Cardiac muscle cell (in vitro differentiated cells and primary cell): ENCODE data around the gene SLC25A21. TPM values are rescaled to one million over a fixed set of nuclear protein-coding genes. Genes with fewer than 3 reads are reported as not detected.

ENCODE experiments used
- DNase-seq, 2 donors: peaks; one replicate each; pipeline versions ENCODE4 v3.0.0 to v3.0.0-alpha.2; 2010 to 2017; ENCODE audit warnings: low read depth in 1 of 2, low spot score in 1 of 2
- H3K27ac ChIP-seq: fragments of 200-600 bp; sonication (generic); 2 replicates; pipeline ENCODE4 v1.5.1; 2016
- H3K27me3 ChIP-seq: fragments of 200-600 bp; sonication (generic); 2 replicates; pipeline ENCODE4 v1.6.0; 2016; ENCODE audit warnings: control low read depth
- H3K36me3 ChIP-seq: fragments of 200-600 bp; sonication (generic); 2 replicates; pipeline ENCODE4 v1.5.1; 2016; ENCODE audit warnings: control low read depth
- H3K4me1 ChIP-seq: fragments of 200-600 bp; sonication (generic); 2 replicates; pipeline ENCODE4 v1.8.1; 2017; ENCODE audit warnings: low read depth, mild to moderate bottlenecking, mixed run types
- H3K4me3 ChIP-seq: fragments of 200-600 bp; sonication (generic); 2 replicates; pipeline ENCODE4 v1.5.1; 2016; ENCODE audit warnings: mild to moderate bottlenecking
- H3K9me3 ChIP-seq: fragments of 200-600 bp; sonication (generic); 2 replicates; pipeline ENCODE4 v1.5.1; 2017; ENCODE audit warnings: low read depth, mild to moderate bottlenecking, control low read depth
- CTCF ChIP-seq: IDR thresholded peaks from 2 replicates; pipeline ENCODE4 v1.5.1; 2012; ENCODE audit warnings: low read depth, mild to moderate bottlenecking, low read length
- polyA plus RNA-seq: library from polyadenylated mRNA; unstranded; fragments of >200 nt; fragmentation: Nextera tagmentation; extraction: Ambion mirVana; gene quantifications from 2 replicates; pipeline ENCODE4 v1.2.1, GENCODE V29; 2016
- total RNA-seq: library from RNA; depleted of rRNA; stranded (reverse); fragments of >200 nt; gene quantifications from 2 replicates; pipeline ENCODE4 v1.2.3, GENCODE V29; 2016

The SLC25A21 gene
- total and polyA plus RNA-seq, 2 experiments from 2014 or later: 0.63 to 8.4 TPM

- Histone ChIP-seq H3K27ac (no peak overlapping the region), H3K27me3 (no peaks in the 10 kb centered on the region), H3K4me1 (peaks cover 2% of the 10 kb centered on the region), H3K36me3 (no peaks in the 10 kb centered on the region), H3K4me3 (no peak overlapping the region), H3K9me3 (no peaks in the 10 kb centered on the region)
- no peak for DNase-seq
- no peak for TF ChIP-seq CTCF
Observed at GRCh38 chr14:37051680-37052079, 120.7 kb downstream of the SLC25A21 start.

DNA sequence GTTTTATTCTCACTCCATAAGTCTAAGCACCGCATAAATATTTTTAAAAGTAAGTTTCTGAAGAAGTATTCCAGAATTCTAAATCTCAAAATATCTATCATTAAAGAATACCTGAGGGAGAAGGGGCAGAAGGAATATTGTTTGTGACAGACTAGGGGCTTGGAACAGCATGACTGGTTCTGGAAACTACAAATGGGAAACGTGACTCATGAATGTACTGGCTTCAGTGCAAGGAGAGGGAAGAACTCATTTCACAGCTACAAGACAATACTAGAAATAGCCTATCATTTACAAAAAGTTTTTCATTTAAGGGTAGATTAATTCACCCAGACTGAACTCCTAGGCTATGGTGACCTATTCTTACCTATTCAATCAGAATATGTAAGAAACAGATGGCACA lies 121.3 kb downstream of the SLC25A21 start:
- Histone ChIP-seq H3K27ac (no peak overlapping the region), H3K27me3 (no peaks in the 10 kb centered on the region), H3K36me3 (no peaks in the 10 kb centered on the region), H3K4me1 (no peaks in the 10 kb centered on the region), H3K4me3 (no peak overlapping the region), H3K9me3 (no peaks in the 10 kb centered on the region)
- no peak for DNase-seq
- no peak for TF ChIP-seq CTCF

DNA sequence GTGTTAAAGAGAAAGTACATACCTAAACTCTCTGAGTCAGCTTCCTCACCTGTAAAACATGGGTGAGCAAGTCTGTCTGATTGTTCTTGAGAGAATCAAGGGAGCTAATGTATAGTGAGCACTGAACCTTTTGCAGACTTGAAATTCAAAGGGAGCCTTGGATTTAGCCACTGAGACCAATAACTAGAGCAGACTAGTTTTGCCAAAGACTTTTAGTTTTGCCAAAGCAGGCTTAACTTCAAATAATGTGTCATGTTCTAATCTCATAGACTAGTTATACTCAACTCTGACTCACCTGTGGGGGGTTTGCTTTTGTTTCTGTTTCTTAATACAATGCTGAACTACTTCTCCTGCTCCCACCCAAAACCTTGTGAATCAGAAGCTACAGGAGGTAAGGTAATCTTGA lies 123.7 kb downstream of the SLC25A21 start:
- Histone ChIP-seq H3K27ac (no peak overlapping the region), H3K9me3 (no peaks in the 10 kb centered on the region), H3K27me3 (no peaks in the 10 kb centered on the region), H3K36me3 (no peaks in the 10 kb centered on the region), H3K4me3 (no peak overlapping the region), H3K4me1 (no peaks in the 10 kb centered on the region)
- no peak for DNase-seq
- TF ChIP-seq CTCF: no peak

DNA sequence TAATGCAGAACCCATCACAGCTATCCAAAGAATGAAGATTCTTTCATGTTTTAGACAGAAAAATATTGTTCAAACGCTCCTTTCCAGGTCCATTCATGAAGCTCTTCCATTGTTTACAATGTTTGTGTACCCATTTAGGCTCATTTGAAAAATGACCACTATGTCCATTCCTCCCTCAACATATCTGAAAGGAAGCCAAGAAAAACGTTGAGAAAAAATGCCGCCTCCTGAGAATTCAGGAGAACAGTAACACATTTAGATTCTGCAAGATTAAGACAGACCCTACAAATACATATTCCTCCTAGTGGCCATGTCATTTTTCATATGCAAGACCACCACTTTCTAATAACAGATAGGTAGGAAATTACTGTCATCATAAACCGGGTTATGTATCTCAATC lies 124.4 kb downstream of the SLC25A21 start:
- no peaks in the 10 kb centered on the region for H3K36me3 ChIP-seq
- no peak overlapping the region for H3K4me3 ChIP-seq
- DNase-seq: no peak
- H3K4me1 ChIP-seq: no peaks in the 10 kb centered on the region
- H3K27ac ChIP-seq: no peak overlapping the region
- H3K27me3 ChIP-seq: no peaks in the 10 kb centered on the region
- no peak for TF ChIP-seq CTCF
- no peaks in the 10 kb centered on the region for H3K9me3 ChIP-seq

DNA sequence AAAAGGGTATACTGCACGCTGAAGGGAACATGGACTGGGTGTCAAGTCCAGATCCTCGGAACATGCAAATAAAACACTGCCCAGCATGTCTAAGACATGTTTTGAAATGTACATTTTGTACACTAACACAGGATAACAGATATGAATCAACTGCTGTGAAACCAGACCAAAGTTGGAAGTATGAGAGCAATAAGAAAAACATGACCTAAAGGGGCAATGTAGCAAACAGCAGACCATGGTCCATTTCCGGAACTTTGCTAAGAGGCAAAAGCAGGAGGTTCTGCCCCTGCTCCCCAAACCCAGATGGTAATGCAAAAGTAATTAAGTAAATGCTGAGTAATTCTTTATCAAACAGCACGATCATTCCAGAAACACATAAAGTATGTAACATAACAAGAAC lies 125.2 kb downstream of the SLC25A21 start:
- H3K9me3 ChIP-seq: no peaks in the 10 kb centered on the region
- H3K4me1 ChIP-seq: no peaks in the 10 kb centered on the region
- H3K36me3 ChIP-seq: no peaks in the 10 kb centered on the region
- no peak for TF ChIP-seq CTCF
- DNase-seq: no peak
- H3K4me3 ChIP-seq: no peak overlapping the region
- H3K27me3 ChIP-seq: no peaks in the 10 kb centered on the region
- no peak overlapping the region for H3K27ac ChIP-seq

- Histone ChIP-seq H3K27me3 (no peaks in the 10 kb centered on the region), H3K4me1 (no peaks in the 10 kb centered on the region), H3K36me3 (no peaks in the 10 kb centered on the region), H3K27ac (no peak overlapping the region), H3K9me3 (no peaks in the 10 kb centered on the region), H3K4me3 (no peak overlapping the region)
- no peak for TF ChIP-seq CTCF
- DNase-seq: no peak
Observed at GRCh38 chr14:37046815-37047214, 125.6 kb downstream of the SLC25A21 start.
